GM21717 (cell line): ENCODE measurements around the gene EVA1A.

Source experiments
- ATAC-seq: cut with Tn5 transposase; IDR thresholded peaks from one replicate; pipeline ENCODE4 v1.9.1; 2021; ENCODE audit warnings: mild to moderate bottlenecking, moderate library complexity; ENCODE audit not compliant: unreplicated experiment

The EVA1A gene

GRCh38 chr2:75564026-75564688, 3.4 kb upstream of the EVA1A start:
- ATAC-seq, result no peak

GRCh38 chr2:75563591-75563990, 2.9 kb upstream of the EVA1A start:
- ATAC-seq, result no peak

- no peak for ATAC-seq
Observed at GRCh38 chr2:75562513-75562864, 1.8 kb upstream of the EVA1A start.

GRCh38 chr2:75561566-75562512, 1.1 kb upstream of the EVA1A start:
- no peak for ATAC-seq

- ATAC-seq, result no peak
Observed at GRCh38 chr2:75560022-75560767, 544 bp downstream of the EVA1A start.

- no peak for ATAC-seq
Observed at GRCh38 chr2:75559680-75560021, 1.1 kb downstream of the EVA1A start.

GRCh38 chr2:75558786-75559679, 1.7 kb downstream of the EVA1A start:
- ATAC-seq, result no peak

GRCh38 chr2:75558136-75558535, 2.6 kb downstream of the EVA1A start:
- ATAC-seq, result no peak

- ATAC-seq, result no peak
Observed at GRCh38 chr2:75557474-75558133, 3.1 kb downstream of the EVA1A start.

GRCh38 chr2:75556679-75557366, 3.9 kb downstream of the EVA1A start:
- no peak for ATAC-seq

GRCh38 chr2:75555701-75556100, 5.0 kb downstream of the EVA1A start:
- no peak for ATAC-seq

GRCh38 chr2:75553935-75554531, 6.7 kb downstream of the EVA1A start:
- no peak for ATAC-seq

- ATAC-seq, result no peak
Observed at GRCh38 chr2:75552222-75552621, 8.5 kb downstream of the EVA1A start.

GRCh38 chr2:75551434-75551833, 9.3 kb downstream of the EVA1A start:
- ATAC-seq, result no peak

- no peak for ATAC-seq
Observed at GRCh38 chr2:75549401-75550253, 11.1 kb downstream of the EVA1A start.

- no peak for ATAC-seq
Observed at GRCh38 chr2:75548036-75548573, 12.6 kb downstream of the EVA1A start.

- ATAC-seq, result no peak
Observed at GRCh38 chr2:75547345-75548035, 13.2 kb downstream of the EVA1A start.
